Activated CD4-positive, alpha-beta T cell treated with anti-CD3 and anti-CD28 coated beads, Interleukin-2, amount 10 ng/mL, durations not matched to agents 24 days and 14 days (primary cell): ENCODE measurements around the gene KIAA0930. TPM values are rescaled to one million over a fixed set of nuclear protein-coding genes. Genes with fewer than 3 reads are reported as not detected.

Source experiments
- DNase-seq: peaks from one replicate; pipeline ENCODE4 v3.0.0; 2022
- H3K27ac Mint-ChIP-seq: one replicate; pipeline ENCODE4 v1.8.0; 2022; ENCODE audit warnings: mild to moderate bottlenecking, mixed read lengths
- H3K27me3 Mint-ChIP-seq: one replicate; pipeline ENCODE4 v1.8.0; 2022; ENCODE audit warnings: mixed read lengths
- H3K36me3 Mint-ChIP-seq: one replicate; pipeline ENCODE4 v1.8.0; 2022; ENCODE audit warnings: low read depth, mild to moderate bottlenecking, mixed read lengths
- H3K4me1 Mint-ChIP-seq: one replicate; pipeline ENCODE4 v1.8.0; 2021; ENCODE audit warnings: mixed read lengths
- H3K4me3 Mint-ChIP-seq: one replicate; pipeline ENCODE4 v1.8.0; 2022; ENCODE audit warnings: mild to moderate bottlenecking, moderate library complexity, mixed read lengths
- H3K9me3 Mint-ChIP-seq: one replicate; pipeline ENCODE4 v1.8.0; 2021; ENCODE audit warnings: mixed read lengths
- intact Hi-C: fragments of 100-400 bp; cut with micrococcal nuclease; formaldehyde crosslinking; loops from one replicate; pipeline ENCODE4 v1.15.1; 2023
- total RNA-seq: library from RNA; stranded (reverse); gene quantifications from 2 replicates; pipeline ENCODE4 v1.2.3, GENCODE V29; 2022

KIAA0930 gene
- total RNA-seq, 1 donor from 2014 or later = 45.3 TPM

- intact Hi-C loops = no loop called here
- no peak for DNase-seq
- no peaks in the 10 kb centered on the region for H3K36me3 Mint-ChIP-seq
- H3K9me3 Mint-ChIP-seq = no peaks in the 10 kb centered on the region
- H3K27ac Mint-ChIP-seq = no peak overlapping the region
- H3K4me3 Mint-ChIP-seq = no peak overlapping the region
- peaks cover 9% of the 10 kb centered on the region for H3K4me1 Mint-ChIP-seq
- no peaks in the 10 kb centered on the region for H3K27me3 Mint-ChIP-seq
These were observed 15.5 kb downstream of the KIAA0930 start for GRCh38 chr22:45224988-45225731.

- peaks cover 9% of the 10 kb centered on the region for H3K4me1 Mint-ChIP-seq
- H3K4me3 Mint-ChIP-seq = no peak overlapping the region
- intact Hi-C loops = no loop called here
- no peaks in the 10 kb centered on the region for H3K27me3 Mint-ChIP-seq
- H3K9me3 Mint-ChIP-seq = no peaks in the 10 kb centered on the region
- H3K36me3 Mint-ChIP-seq = no peaks in the 10 kb centered on the region
- DNase-seq = no peak
- no peak overlapping the region for H3K27ac Mint-ChIP-seq
These were observed 16.4 kb downstream of the KIAA0930 start for GRCh38 chr22:45224331-45224730.

- Mint-ChIP-seq H3K4me1 (peaks cover 15% of the 10 kb centered on the region), H3K27ac (no peak overlapping the region), H3K27me3 (no peaks in the 10 kb centered on the region), H3K4me3 (no peak overlapping the region), H3K9me3 (no peaks in the 10 kb centered on the region), H3K36me3 (no peaks in the 10 kb centered on the region)
- DNase-seq = no peak
- intact Hi-C loops = no loop called here
These were observed 17.2 kb downstream of the KIAA0930 start for GRCh38 chr22:45223304-45224117.

- Mint-ChIP-seq H3K4me3 (no peak overlapping the region), H3K4me1 (peaks cover 13% of the 10 kb centered on the region), H3K36me3 (no peaks in the 10 kb centered on the region), H3K9me3 (no peaks in the 10 kb centered on the region), H3K27ac (no peak overlapping the region), H3K27me3 (no peaks in the 10 kb centered on the region)
- no peak for DNase-seq
- intact Hi-C loops = no loop called here
These were observed 19.5 kb downstream of the KIAA0930 start for GRCh38 chr22:45221201-45221600.

- Mint-ChIP-seq H3K4me3 (no peak overlapping the region), H3K4me1 (peaks cover 13% of the 10 kb centered on the region), H3K9me3 (no peaks in the 10 kb centered on the region), H3K27me3 (no peaks in the 10 kb centered on the region), H3K36me3 (no peaks in the 10 kb centered on the region), H3K27ac (peak overlapping the region; percentile 55)
- intact Hi-C loops = no loop called here
- peak; percentile 65 for DNase-seq
These were observed 21.7 kb downstream of the KIAA0930 start for GRCh38 chr22:45218976-45219375.

- Mint-ChIP-seq H3K4me1 (peaks cover 10% of the 10 kb centered on the region), H3K4me3 (no peak overlapping the region), H3K36me3 (no peaks in the 10 kb centered on the region), H3K27ac (no peak overlapping the region), H3K9me3 (no peaks in the 10 kb centered on the region), H3K27me3 (no peaks in the 10 kb centered on the region)
- DNase-seq = no peak
- intact Hi-C loops = no loop called here
These were observed 22.9 kb downstream of the KIAA0930 start for GRCh38 chr22:45217806-45218205.

GRCh38 chr22:45217345-45217744, 23.3 kb downstream of the KIAA0930 start:
- Mint-ChIP-seq H3K27me3 (no peaks in the 10 kb centered on the region), H3K9me3 (no peaks in the 10 kb centered on the region), H3K4me3 (no peak overlapping the region), H3K27ac (no peak overlapping the region), H3K36me3 (no peaks in the 10 kb centered on the region), H3K4me1 (peaks cover 6% of the 10 kb centered on the region)
- intact Hi-C loops = no loop called here
- no peak for DNase-seq

GRCh38 chr22:45216133-45217003, 24.3 kb downstream of the KIAA0930 start:
- intact Hi-C loops = no loop called here
- no peak overlapping the region for H3K4me3 Mint-ChIP-seq
- H3K27me3 Mint-ChIP-seq = no peaks in the 10 kb centered on the region
- H3K9me3 Mint-ChIP-seq = no peaks in the 10 kb centered on the region
- no peaks in the 10 kb centered on the region for H3K36me3 Mint-ChIP-seq
- H3K27ac Mint-ChIP-seq = no peak overlapping the region
- peaks cover 6% of the 10 kb centered on the region for H3K4me1 Mint-ChIP-seq
- no peak for DNase-seq

GRCh38 chr22:45212992-45213751, 27.5 kb downstream of the KIAA0930 start:
- Mint-ChIP-seq H3K27ac (no peak overlapping the region), H3K4me1 (peaks cover 2% of the 10 kb centered on the region), H3K36me3 (no peaks in the 10 kb centered on the region), H3K9me3 (no peaks in the 10 kb centered on the region), H3K27me3 (no peaks in the 10 kb centered on the region), H3K4me3 (no peak overlapping the region)
- intact Hi-C loops = no loop called here
- no peak for DNase-seq

GRCh38 chr22:45212306-45212709, 28.4 kb downstream of the KIAA0930 start:
- intact Hi-C loops = no loop called here
- no peak for DNase-seq
- no peak overlapping the region for H3K4me3 Mint-ChIP-seq
- H3K36me3 Mint-ChIP-seq = no peaks in the 10 kb centered on the region
- H3K27me3 Mint-ChIP-seq = no peaks in the 10 kb centered on the region
- peaks cover 2% of the 10 kb centered on the region for H3K4me1 Mint-ChIP-seq
- no peak overlapping the region for H3K27ac Mint-ChIP-seq
- H3K9me3 Mint-ChIP-seq = no peaks in the 10 kb centered on the region

- intact Hi-C loops = no loop called here
- no peak overlapping the region for H3K27ac Mint-ChIP-seq
These were observed 28.8 kb downstream of the KIAA0930 start for GRCh38 chr22:45211848-45212247.

GRCh38 chr22:45211435-45211834, 29.3 kb downstream of the KIAA0930 start:
- H3K9me3 Mint-ChIP-seq = no peaks in the 10 kb centered on the region
- H3K27ac Mint-ChIP-seq = no peak overlapping the region

More at GRCh38 chr22:45211848-45212247, 28.8 kb downstream of the KIAA0930 start:
- Mint-ChIP-seq H3K9me3 (no peaks in the 10 kb centered on the region), H3K27me3 (no peaks in the 10 kb centered on the region), H3K4me1 (peaks cover 2% of the 10 kb centered on the region), H3K4me3 (no peak overlapping the region), H3K36me3 (no peaks in the 10 kb centered on the region)
- no peak for DNase-seq

GRCh38 chr22:45210991-45211390, 29.7 kb downstream of the KIAA0930 start:
- no peak for DNase-seq
- Mint-ChIP-seq H3K27me3 (no peaks in the 10 kb centered on the region), H3K4me1 (peaks cover 2% of the 10 kb centered on the region), H3K27ac (no peak overlapping the region), H3K36me3 (no peaks in the 10 kb centered on the region), H3K9me3 (no peaks in the 10 kb centered on the region), H3K4me3 (no peak overlapping the region)
- intact Hi-C loops = no loop called here

More at GRCh38 chr22:45211435-45211834, 29.3 kb downstream of the KIAA0930 start:
- DNase-seq = no peak
- no peaks in the 10 kb centered on the region for H3K27me3 Mint-ChIP-seq
- peaks cover 2% of the 10 kb centered on the region for H3K4me1 Mint-ChIP-seq
- intact Hi-C loops = no loop called here
- H3K36me3 Mint-ChIP-seq = no peaks in the 10 kb centered on the region
- H3K4me3 Mint-ChIP-seq = no peak overlapping the region
